HG03159 (cell line): ENCODE measurements around the gene YPEL2.

Experiments
- ATAC-seq: cut with Tn5 transposase; IDR thresholded peaks from one replicate; pipeline ENCODE4 v1.9.1; 2021; ENCODE audit warnings: mild to moderate bottlenecking, moderate library complexity; ENCODE audit not compliant: unreplicated experiment

The YPEL2 gene

GRCh38 chr17:59428916-59429485 lies 97.5 kb downstream of the YPEL2 start:
- no peak for ATAC-seq

- ATAC-seq: no peak
Observed at GRCh38 chr17:59431601-59432000, 100.1 kb downstream of the YPEL2 start.

DNA sequence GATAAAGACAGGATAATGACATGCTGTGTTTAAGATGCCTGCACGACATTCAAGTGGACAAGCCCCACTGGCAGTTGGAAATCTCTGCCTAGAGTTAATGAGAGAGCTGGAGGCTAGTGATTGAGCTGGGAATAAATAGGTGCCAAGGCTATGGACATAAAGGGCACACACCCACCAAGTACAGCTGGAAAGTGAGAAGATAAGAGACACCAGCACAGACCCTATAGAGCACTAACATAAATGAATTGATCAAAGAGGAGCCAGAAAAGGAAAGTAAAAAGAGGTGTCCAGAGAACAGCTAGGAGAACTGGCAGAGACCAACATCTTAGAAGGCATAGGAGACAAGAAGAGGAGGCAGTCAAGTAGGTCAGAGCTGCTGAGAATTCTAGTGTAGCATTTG lies 101.2 kb downstream of the YPEL2 start:
- ATAC-seq: no peak

DNA sequence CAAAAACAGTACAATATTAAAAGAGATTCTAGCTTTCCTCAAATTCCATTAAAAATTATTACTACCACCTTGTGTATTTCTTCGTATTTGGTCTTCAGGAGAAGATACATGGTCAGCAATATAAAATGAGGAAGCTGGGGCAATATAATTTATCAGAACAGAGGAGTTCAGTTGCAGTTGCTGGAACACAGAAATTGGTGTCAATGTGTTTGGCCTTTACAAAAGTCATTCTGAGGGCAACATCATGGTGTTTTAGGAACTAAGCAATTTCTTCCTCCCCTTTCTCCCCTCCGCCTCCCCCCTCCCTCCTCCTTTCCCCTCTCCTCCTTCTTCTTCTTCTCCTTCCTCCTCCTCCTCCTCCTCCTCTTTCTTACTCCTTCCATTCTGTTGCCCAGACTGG lies 102.1 kb downstream of the YPEL2 start:
- ATAC-seq: no peak

- ATAC-seq: no peak
Observed at GRCh38 chr17:59434429-59434828, 103.0 kb downstream of the YPEL2 start.

- ATAC-seq: no peak
Observed at GRCh38 chr17:59435238-59435637, 103.8 kb downstream of the YPEL2 start.

DNA sequence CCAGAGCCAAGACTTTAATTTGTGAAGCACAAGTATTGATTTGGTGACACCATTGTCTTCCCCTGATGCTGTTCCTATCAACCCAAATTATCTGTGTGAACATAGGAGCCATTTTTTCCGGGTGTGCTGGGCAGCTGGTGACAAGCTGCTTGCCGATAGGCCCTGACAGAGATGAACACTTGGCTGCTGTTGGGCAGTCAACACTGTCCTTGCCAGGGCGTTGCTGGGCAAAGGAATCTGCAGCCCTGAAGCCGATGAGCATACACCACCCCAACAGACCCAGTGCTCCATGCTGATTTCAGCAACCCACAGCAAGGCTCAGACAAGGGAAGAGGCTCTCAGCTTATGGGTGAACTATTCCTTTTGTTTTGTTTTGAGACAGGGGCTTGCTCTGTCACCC lies 105.4 kb downstream of the YPEL2 start:
- no peak for ATAC-seq

DNA sequence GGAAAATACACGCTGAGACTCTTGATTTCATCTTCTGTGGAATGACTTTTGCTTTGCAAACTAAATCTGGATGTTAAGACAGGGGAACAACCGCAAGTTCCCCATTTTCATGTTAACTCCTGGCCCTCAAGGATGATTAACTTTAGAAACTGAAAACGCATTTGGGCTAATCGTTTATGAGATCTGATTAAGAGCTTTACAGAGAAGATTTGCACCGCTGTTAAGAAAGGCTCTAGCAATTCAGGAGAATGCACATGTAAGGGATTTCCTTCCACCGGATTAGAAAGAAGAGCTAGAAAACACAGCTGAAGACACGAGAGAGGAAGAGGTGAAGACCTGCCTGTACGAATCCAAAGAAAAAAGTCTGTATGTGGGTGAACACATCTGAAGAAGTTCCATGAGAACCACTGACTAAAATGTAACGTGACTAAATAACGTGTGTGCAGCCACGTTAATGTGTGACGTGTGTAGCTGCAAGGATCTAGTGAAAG lies 106.4 kb downstream of the YPEL2 start:
- ATAC-seq: no peak

GRCh38 chr17:59439262-59439661 lies 107.8 kb downstream of the YPEL2 start:
- ATAC-seq: no peak

GRCh38 chr17:59439741-59440211 lies 108.3 kb downstream of the YPEL2 start:
- no peak for ATAC-seq

- ATAC-seq: peak; percentile 64
Observed at GRCh38 chr17:59440757-59441463, 109.5 kb downstream of the YPEL2 start.

DNA sequence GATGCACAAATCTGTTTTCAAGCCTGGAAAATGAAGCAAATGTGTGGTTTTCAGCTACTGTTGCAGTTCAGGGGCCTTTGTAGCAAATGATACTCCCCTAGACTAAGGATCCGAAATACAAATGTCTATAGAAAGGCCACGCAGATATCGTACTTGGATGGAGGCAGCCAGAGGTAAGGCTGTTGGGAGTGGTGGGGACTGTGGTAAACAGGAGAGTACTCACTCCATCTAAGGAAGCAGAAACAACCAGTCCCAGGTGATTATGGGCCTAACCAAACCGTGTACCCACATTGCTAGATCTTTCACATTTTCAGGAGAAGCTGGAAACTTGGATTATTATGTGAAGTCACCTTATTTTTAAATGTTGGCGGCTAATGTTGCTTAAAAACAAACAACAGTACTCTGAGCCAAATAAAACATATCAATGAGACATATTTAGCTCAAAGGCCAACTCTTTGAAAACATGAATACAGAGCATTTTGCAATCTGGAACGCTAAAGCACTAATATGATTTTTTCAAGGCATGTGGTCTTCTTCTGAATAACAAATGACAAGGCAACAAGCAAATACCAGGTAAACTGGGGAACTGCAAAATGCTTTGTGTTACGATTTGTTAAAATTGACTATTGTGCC lies 110.1 kb downstream of the YPEL2 start:
- ATAC-seq: no peak

- ATAC-seq: no peak
Observed at GRCh38 chr17:59443106-59443505, 111.7 kb downstream of the YPEL2 start.
